ENCODE measurements around the gene ANO3.
"Not testable (repeated sequence)": the region's sequence is repeated elsewhere in the genome, so short reads cannot be mapped to it uniquely, and the experiment has no call there.

ANO3 gene

GRCh38 chr11:26623076-26623659, 291.2 kb downstream of the ANO3 start:
- Histone ChIP-seq H3K9me2 (replicated peaks; ENCODE audit: insufficient read depth, low read length) (no peaks in the 10 kb centered on the region), H3K79me2 (ENCODE audit: insufficient read depth, low read length) (no peaks in the 10 kb centered on the region), H3K9me3 (ENCODE audit: insufficient read depth, low read length) (no peaks in the 10 kb centered on the region), H3K27me3 (ENCODE audit: low read length) (no peaks in the 10 kb centered on the region), H3K36me3 (ENCODE audit: low read length) (no peaks in the 10 kb centered on the region), H3K27ac (ENCODE audit: low read depth, low read length) (no peak overlapping the region), H3K4me3 (ENCODE audit: insufficient read depth, low read length, poor library complexity, severe bottlenecking) (no peak overlapping the region), H3K9ac (ENCODE audit: low read length) (no peak overlapping the region), H4K20me1 (ENCODE audit: low read depth, low read length) (no peaks in the 10 kb centered on the region), H3F3A (ENCODE audit: insufficient read depth) (no peaks in the 10 kb centered on the region), H2AFZ (ENCODE audit: low read depth, low read length, severe bottlenecking) (no peak overlapping the region), H3K4me2 (ENCODE audit: low read depth, low read length, poor library complexity, severe bottlenecking) (no peak overlapping the region)
- TF ChIP-seq CTCF (IDR thresholded peaks at IDR 0.05; ENCODE audit: insufficient read depth, low read length, poor library complexity, severe bottlenecking) (no peak), EZH2phosphoT487 (conservative IDR thresholded peaks at IDR 0.05; ENCODE audit: low read length) (no peak)

- Histone ChIP-seq H3K9me2 (replicated peaks; ENCODE audit: insufficient read depth, low read length) (no peaks in the 10 kb centered on the region), H3K79me2 (ENCODE audit: insufficient read depth, low read length) (no peaks in the 10 kb centered on the region), H3K27me3 (ENCODE audit: low read length) (no peaks in the 10 kb centered on the region), H3K4me2 (ENCODE audit: low read depth, low read length, poor library complexity, severe bottlenecking) (no peak overlapping the region), H2AFZ (ENCODE audit: low read depth, low read length, severe bottlenecking) (no peak overlapping the region), H3K27ac (ENCODE audit: low read depth, low read length) (no peak overlapping the region), H4K20me1 (ENCODE audit: low read depth, low read length) (no peaks in the 10 kb centered on the region), H3K4me3 (ENCODE audit: insufficient read depth, low read length, poor library complexity, severe bottlenecking) (no peak overlapping the region), H3K9ac (ENCODE audit: low read length) (no peak overlapping the region), H3F3A (ENCODE audit: insufficient read depth) (no peaks in the 10 kb centered on the region), H3K9me3 (ENCODE audit: insufficient read depth, low read length) (no peaks in the 10 kb centered on the region), H3K36me3 (ENCODE audit: low read length) (no peaks in the 10 kb centered on the region)
- TF ChIP-seq EZH2phosphoT487 (conservative IDR thresholded peaks at IDR 0.05; ENCODE audit: low read length) (no peak), CTCF (IDR thresholded peaks at IDR 0.05; ENCODE audit: insufficient read depth, low read length, poor library complexity, severe bottlenecking) (no peak)
Measured at GRCh38 chr11:26626346-26626745, 294.4 kb downstream of the ANO3 start.

- H3K4me2 ChIP-seq (ENCODE audit: low read depth, low read length, poor library complexity, severe bottlenecking): no peak overlapping the region
- H2AFZ ChIP-seq (ENCODE audit: low read depth, low read length, severe bottlenecking): no peak overlapping the region
- no peak overlapping the region for H3K9ac ChIP-seq (ENCODE audit: low read length)
- TF ChIP-seq EZH2phosphoT487 (conservative IDR thresholded peaks at IDR 0.05; ENCODE audit: low read length) (no peak), CTCF (IDR thresholded peaks at IDR 0.05; ENCODE audit: insufficient read depth, low read length, poor library complexity, severe bottlenecking) (no peak)
- H3K9me2 ChIP-seq (replicated peaks; ENCODE audit: insufficient read depth, low read length): no peaks in the 10 kb centered on the region
- H3K27ac ChIP-seq (ENCODE audit: low read depth, low read length): no peak overlapping the region
- no peaks in the 10 kb centered on the region for H3F3A ChIP-seq (ENCODE audit: insufficient read depth)
- no peaks in the 10 kb centered on the region for H3K27me3 ChIP-seq (ENCODE audit: low read length)
- no peaks in the 10 kb centered on the region for H3K79me2 ChIP-seq (ENCODE audit: insufficient read depth, low read length)
- H3K36me3 ChIP-seq (ENCODE audit: low read length): no peaks in the 10 kb centered on the region
- H3K4me3 ChIP-seq (ENCODE audit: insufficient read depth, low read length, poor library complexity, severe bottlenecking): no peak overlapping the region
- H4K20me1 ChIP-seq (ENCODE audit: low read depth, low read length): no peaks in the 10 kb centered on the region
- no peaks in the 10 kb centered on the region for H3K9me3 ChIP-seq (ENCODE audit: insufficient read depth, low read length)
Measured at GRCh38 chr11:26632691-26633159, 300.8 kb downstream of the ANO3 start.

GRCh38 chr11:26643314-26643713, 311.4 kb downstream of the ANO3 start:
- H3K9me2 ChIP-seq (replicated peaks; ENCODE audit: insufficient read depth, low read length); H3K4me2 ChIP-seq (ENCODE audit: low read depth, low read length, poor library complexity, severe bottlenecking); H3K9ac ChIP-seq (ENCODE audit: low read length): not testable (repeated sequence)

More at GRCh38 chr11:26643314-26643713, 311.4 kb downstream of the ANO3 start:
- H4K20me1 ChIP-seq (ENCODE audit: low read depth, low read length); H2AFZ ChIP-seq (ENCODE audit: low read depth, low read length, severe bottlenecking); H3K9me3 ChIP-seq (ENCODE audit: insufficient read depth, low read length); H3K27ac ChIP-seq (ENCODE audit: low read depth, low read length); H3K79me2 ChIP-seq (ENCODE audit: insufficient read depth, low read length); H3F3A ChIP-seq (ENCODE audit: insufficient read depth); H3K36me3 ChIP-seq (ENCODE audit: low read length); H3K4me3 ChIP-seq (ENCODE audit: insufficient read depth, low read length, poor library complexity, severe bottlenecking); H3K27me3 ChIP-seq (ENCODE audit: low read length): not testable (repeated sequence)
